HFFc6 (cell line): ENCODE results near the gene TMEM121B. TPM values are rescaled to one million over a fixed set of nuclear protein-coding genes. Genes with fewer than 3 reads are reported as not detected.

ENCODE experiments used
- DNase-seq: peaks from one replicate; pipeline ENCODE4 v3.0.0-alpha.2; 2018
- H3K27ac Mint-ChIP-seq: 2 replicates; pipeline ENCODE4 v1.8.0; 2020; ENCODE audit warnings: mild to moderate bottlenecking, mixed read lengths
- H3K27me3 Mint-ChIP-seq: 2 replicates; pipeline ENCODE4 v1.8.0; 2021; ENCODE audit warnings: mild to moderate bottlenecking, moderate library complexity, mixed read lengths; ENCODE audit not compliant: insufficient read depth
- H3K36me3 Mint-ChIP-seq: 2 replicates; pipeline ENCODE4 v1.8.0; 2021; ENCODE audit warnings: low read depth, mixed read lengths
- H3K4me1 Mint-ChIP-seq: 2 replicates; pipeline ENCODE4 v1.8.0; 2020; ENCODE audit warnings: low read depth, mixed read lengths
- H3K4me3 Mint-ChIP-seq: 2 replicates; pipeline ENCODE4 v1.8.0; 2020; ENCODE audit warnings: mild to moderate bottlenecking, moderate library complexity, mixed read lengths
- H3K9me3 Mint-ChIP-seq: 2 replicates; pipeline ENCODE4 v1.8.0; 2020; ENCODE audit warnings: mild to moderate bottlenecking, mixed read lengths
- CTCF ChIP-seq: fragments of 200-600 bp; sonication (generic); IDR thresholded peaks from 2 replicates; pipeline ENCODE4 v1.5.0; 2021; ENCODE audit warnings: antibody characterized with exemption, mild to moderate bottlenecking
- total RNA-seq, 6 experiments: library from RNA; stranded (reverse); fragmentation: NEBNext Ultra II Directional; extraction: Animal tissue kit (Norgen Biotek cat#: 25700); gene quantifications; 2 replicates in 1 of 6; 3 replicates in 5 of 6; pipeline ENCODE4 v1.2.3, GENCODE V29; 2021

The TMEM121B gene
- total RNA-seq, 6 experiments from 2014 or later = 0.05 to 0.11 (median 0.07) TPM

DNA sequence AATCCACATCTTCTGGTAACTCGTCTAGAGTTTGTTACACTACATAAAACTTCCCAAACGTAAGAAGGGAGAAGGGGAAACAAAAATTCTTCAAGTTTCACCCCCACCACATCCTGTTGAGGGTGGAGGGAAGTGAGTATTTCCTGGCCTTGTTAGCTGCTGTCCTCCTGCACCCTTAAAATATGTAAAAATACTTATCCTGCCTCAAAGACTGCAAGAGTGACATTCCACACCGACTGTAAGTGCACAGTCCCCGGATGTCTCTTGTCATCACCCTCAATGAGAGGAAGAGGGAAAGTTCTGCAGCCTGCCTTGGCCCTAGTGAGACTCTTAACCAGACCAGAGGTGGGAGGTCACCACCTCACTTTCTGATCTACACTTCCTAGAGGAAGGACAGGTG, 3.3 kb downstream of the TMEM121B start:
- TF ChIP-seq CTCF = no peak
- H3K27me3 Mint-ChIP-seq = peaks cover 21% of the 10 kb centered on the region
- no peak for DNase-seq
- H3K9me3 Mint-ChIP-seq = no peaks in the 10 kb centered on the region
- H3K36me3 Mint-ChIP-seq = no peaks in the 10 kb centered on the region
- H3K4me3 Mint-ChIP-seq = no peak overlapping the region
- H3K27ac Mint-ChIP-seq = no peak overlapping the region
- no peaks in the 10 kb centered on the region for H3K4me1 Mint-ChIP-seq

- peaks cover 21% of the 10 kb centered on the region for H3K27me3 Mint-ChIP-seq
- H3K36me3 Mint-ChIP-seq = no peaks in the 10 kb centered on the region
- TF ChIP-seq CTCF = no peak
- no peak overlapping the region for H3K27ac Mint-ChIP-seq
- H3K4me3 Mint-ChIP-seq = no peak overlapping the region
- no peaks in the 10 kb centered on the region for H3K9me3 Mint-ChIP-seq
- H3K4me1 Mint-ChIP-seq = no peaks in the 10 kb centered on the region
- DNase-seq = no peak
Observed at GRCh38 chr22:17117400-17117799, 3.8 kb downstream of the TMEM121B start.

GRCh38 chr22:17116572-17117330, 4.4 kb downstream of the TMEM121B start:
- Mint-ChIP-seq H3K4me3 (no peak overlapping the region), H3K36me3 (no peaks in the 10 kb centered on the region), H3K4me1 (no peaks in the 10 kb centered on the region), H3K27ac (no peak overlapping the region), H3K9me3 (no peaks in the 10 kb centered on the region), H3K27me3 (peaks cover 16% of the 10 kb centered on the region)
- no peak for TF ChIP-seq CTCF
- no peak for DNase-seq

GRCh38 chr22:17115945-17116565, 5.1 kb downstream of the TMEM121B start:
- TF ChIP-seq CTCF = no peak
- no peak for DNase-seq
- Mint-ChIP-seq H3K4me3 (no peak overlapping the region), H3K9me3 (no peaks in the 10 kb centered on the region), H3K27ac (no peak overlapping the region), H3K4me1 (no peaks in the 10 kb centered on the region), H3K36me3 (0 out of 2 replicates have a peak, but pooled peaks cover 4% of the 10 kb centered on the region), H3K27me3 (peaks cover 13% of the 10 kb centered on the region)

DNA sequence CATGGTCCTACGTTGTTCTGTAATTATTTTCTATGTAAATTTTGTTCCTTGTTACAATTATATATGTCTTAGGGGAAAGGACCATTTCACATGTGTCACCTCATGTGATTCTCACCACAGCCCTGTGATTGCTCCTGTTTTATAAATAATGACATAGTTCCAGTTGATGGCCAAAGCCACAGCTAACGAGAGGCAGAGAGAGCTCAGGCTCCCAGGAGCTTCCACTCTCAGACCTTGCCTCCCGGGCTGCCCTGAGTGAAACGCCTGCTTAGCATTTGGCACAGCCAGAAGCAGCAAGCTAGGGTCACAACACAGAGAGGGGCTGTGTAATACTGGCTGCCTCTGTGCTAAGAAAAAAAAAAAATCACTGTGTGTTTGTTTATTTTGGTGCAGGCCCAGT, 5.9 kb downstream of the TMEM121B start:
- Mint-ChIP-seq H3K36me3 (0 out of 2 replicates have a peak, but pooled peaks cover 5% of the 10 kb centered on the region), H3K27ac (no peak overlapping the region), H3K27me3 (peaks cover 13% of the 10 kb centered on the region), H3K4me3 (no peak overlapping the region), H3K4me1 (no peaks in the 10 kb centered on the region), H3K9me3 (no peaks in the 10 kb centered on the region)
- no peak for TF ChIP-seq CTCF
- no peak for DNase-seq
